Esophagus squamous epithelium (tissue), 5 donors: ENCODE results near the gene SERPINB7. TPM values are rescaled to one million over a fixed set of nuclear protein-coding genes. Genes with fewer than 3 reads are reported as not detected.

Experiments
- DNase-seq: peaks from one replicate; lab custom pipeline; 2025; lab: John Stamatoyannopoulos, UW
- H3K27ac ChIP-seq, 4 donors: fragments of 200-600 bp; sonication (generic); one replicate each; pipeline ENCODE4 v1.5.1; 2016 to 2019; ENCODE audit warnings: mild to moderate bottlenecking in 1 of 4
- H3K27me3 ChIP-seq, 4 donors: fragments of 200-600 bp; sonication (generic); 1 replicate in 3 of 4; 2 replicates in 1 of 4; pipeline versions ENCODE4 v1.5.1 to v1.6.0; 2017 to 2021; ENCODE audit warnings: antibody characterized with exemption in 1 of 4
- H3K36me3 ChIP-seq, 3 donors: fragments of 200-600 bp; sonication (generic); one replicate each; pipeline ENCODE4 v1.5.1; 2016 to 2019
- H3K4me1 ChIP-seq, 3 donors: fragments of 200-600 bp; sonication (generic); one replicate each; pipeline ENCODE4 v1.5.1; 2017 to 2019
- H3K4me3 ChIP-seq, 4 donors: fragments of 200-600 bp; sonication (generic); 1 replicate in 3 of 4; 2 replicates in 1 of 4; pipeline ENCODE4 v1.5.1; 2016 to 2019; ENCODE audit warnings: mild to moderate bottlenecking in 2 of 4, moderate library complexity in 1 of 4
- H3K9me3 ChIP-seq, 3 donors: fragments of 200-600 bp; sonication (generic); one replicate each; pipeline ENCODE4 v1.5.1; 2016 to 2019
- POLR2A ChIP-seq, 4 donors: fragments of 450-650 bp; IDR thresholded peaks; one replicate each; pipeline ENCODE4 v1.6.1; 2017; ENCODE audit warnings: antibody characterized with exemption in 4 of 4, mild to moderate bottlenecking in 4 of 4, moderate library complexity in 3 of 4
- WGBS, 2 donors: methylation state at CpG; one replicate each; pipeline ENCODE4 v1.1.5; 2018; 5-methylcytosine and 5-hydroxymethylcytosine counted together
- intact Hi-C: fragments of 100-400 bp; cut with DNase I; formaldehyde crosslinking; loops from one replicate; pipeline ENCODE4 v1.15.0; 2022
- total RNA-seq, 4 donors: library from RNA; depleted of rRNA; stranded (reverse); fragments of >200 nt; gene quantifications; one replicate each; pipeline ENCODE4 v1.1.0, GENCODE V29; 2016
- TF ChIP-seq, protein P1 (sequence below), 6 experiments: fragments of 450-650 bp in 4 of 6; fragments of 200-600 bp in 2 of 6; sonication (generic) in 2 of 6; IDR thresholded peaks; one replicate each; pipeline ENCODE4 v1.5.1; 2016 to 2019; ENCODE audit warnings: antibody characterized with exemption in 6 of 6, mild to moderate bottlenecking in 4 of 6, moderate library complexity in 4 of 6
- donor health status: DM: yes; HTN: yes; CAD: no.

Gene SERPINB7
- total RNA-seq, 4 donors from 2014 or later = 0.21 to 1.6 (median 1.1) TPM; not detected in 1

GRCh38 chr18:63763831-63764600, 11.2 kb upstream of the SERPINB7 start:
- 65 to 72% methylated on average over 3 of the region's 3 CpGs for WGBS, 2 donors
- H3K4me3 ChIP-seq = no peak overlapping the region
- no peak overlapping the region for H3K27ac ChIP-seq
- intact Hi-C loops = no loop called here
- no peak for DNase-seq
- H3K4me1 ChIP-seq = no peaks in the 10 kb centered on the region
- peaks cover 0 to 15% (median 14%) of the 10 kb centered on the region in 3 donors for H3K9me3 ChIP-seq
- no peaks in the 10 kb centered on the region for H3K36me3 ChIP-seq
- no peaks in the 10 kb centered on the region for H3K27me3 ChIP-seq
- TF ChIP-seq, protein P1, sequence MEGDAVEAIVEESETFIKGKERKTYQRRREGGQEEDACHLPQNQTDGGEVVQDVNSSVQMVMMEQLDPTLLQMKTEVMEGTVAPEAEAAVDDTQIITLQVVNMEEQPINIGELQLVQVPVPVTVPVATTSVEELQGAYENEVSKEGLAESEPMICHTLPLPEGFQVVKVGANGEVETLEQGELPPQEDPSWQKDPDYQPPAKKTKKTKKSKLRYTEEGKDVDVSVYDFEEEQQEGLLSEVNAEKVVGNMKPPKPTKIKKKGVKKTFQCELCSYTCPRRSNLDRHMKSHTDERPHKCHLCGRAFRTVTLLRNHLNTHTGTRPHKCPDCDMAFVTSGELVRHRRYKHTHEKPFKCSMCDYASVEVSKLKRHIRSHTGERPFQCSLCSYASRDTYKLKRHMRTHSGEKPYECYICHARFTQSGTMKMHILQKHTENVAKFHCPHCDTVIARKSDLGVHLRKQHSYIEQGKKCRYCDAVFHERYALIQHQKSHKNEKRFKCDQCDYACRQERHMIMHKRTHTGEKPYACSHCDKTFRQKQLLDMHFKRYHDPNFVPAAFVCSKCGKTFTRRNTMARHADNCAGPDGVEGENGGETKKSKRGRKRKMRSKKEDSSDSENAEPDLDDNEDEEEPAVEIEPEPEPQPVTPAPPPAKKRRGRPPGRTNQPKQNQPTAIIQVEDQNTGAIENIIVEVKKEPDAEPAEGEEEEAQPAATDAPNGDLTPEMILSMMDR (IDR thresholded peaks at IDR 0.05) = no peak
- TF ChIP-seq POLR2A (IDR thresholded peaks at IDR 0.05) = no peak

DNA sequence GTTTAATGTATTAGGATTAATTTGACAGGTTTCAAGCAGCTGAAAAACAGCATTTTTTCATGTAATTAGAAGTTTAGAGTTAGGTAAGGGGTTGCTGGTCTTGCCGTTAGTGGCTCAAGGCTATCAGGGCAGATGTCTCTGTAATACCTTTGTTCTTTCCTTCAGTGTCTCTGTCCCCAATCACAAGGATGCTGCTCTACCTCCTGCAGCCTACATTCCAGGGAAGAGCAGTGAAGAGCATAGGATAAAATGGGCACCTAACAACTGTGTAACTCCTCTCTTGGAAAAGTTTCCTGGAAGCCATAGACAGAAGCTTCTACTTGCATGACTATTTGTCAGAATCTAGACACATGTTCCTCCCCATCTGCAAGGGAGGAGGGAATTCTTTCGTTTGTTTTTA, 9.4 kb upstream of the SERPINB7 start:
- TF ChIP-seq POLR2A (IDR thresholded peaks at IDR 0.05) = no peak
- TF ChIP-seq, protein P1 (IDR thresholded peaks at IDR 0.05) = no peak
- intact Hi-C loops = no loop called here

DNA sequence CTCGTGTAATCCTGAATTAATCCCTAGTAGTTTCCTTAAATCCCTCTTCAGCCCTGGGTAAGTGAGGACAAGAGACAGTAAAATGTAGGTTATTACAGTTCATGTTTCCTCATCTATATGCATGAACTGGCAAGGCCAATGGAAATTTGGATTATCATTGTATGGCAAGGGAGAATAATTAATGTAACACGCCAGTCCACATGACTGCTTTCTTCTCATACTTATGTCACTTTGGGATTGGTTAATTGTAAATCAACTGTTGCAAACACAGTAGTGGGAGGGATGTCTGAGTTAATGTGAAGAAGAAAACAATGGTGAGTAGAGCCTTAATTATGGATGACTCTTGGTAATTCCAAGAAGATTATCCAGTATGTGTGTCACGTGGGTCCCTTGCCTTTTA, 1.7 kb upstream of the SERPINB7 start:
- Histone ChIP-seq H3K4me3 (no peak overlapping the region), H3K27ac (peak overlapping the region in 1 of 4 donors; percentile 32), H3K9me3 (no peaks in the 10 kb centered on the region), H3K4me1 (peaks cover 0 to 21% (median 0%) of the 10 kb centered on the region in 3 donors), H3K36me3 (no peaks in the 10 kb centered on the region), H3K27me3 (no peaks in the 10 kb centered on the region)
- intact Hi-C loops = no loop called here
- DNase-seq = no peak
- WGBS, 2 donors = 57 to 67% methylated on average over 3 of the region's 3 CpGs
- TF ChIP-seq, protein P1 (IDR thresholded peaks at IDR 0.05) = no peak
- TF ChIP-seq POLR2A (IDR thresholded peaks at IDR 0.05) = no peak

More for the DNA sequence above, 9.4 kb upstream of the SERPINB7 start:
- WGBS, 2 donors = 69 to 75% methylated on average over 2 of the region's 2 CpGs
- no peak for DNase-seq
- H3K9me3 ChIP-seq = peaks cover 0 to under 1% (median 0%) of the 10 kb centered on the region in 3 donors
- H3K4me1 ChIP-seq = no peaks in the 10 kb centered on the region
- H3K36me3 ChIP-seq = no peaks in the 10 kb centered on the region
- H3K27me3 ChIP-seq = no peaks in the 10 kb centered on the region
- no peak overlapping the region for H3K27ac ChIP-seq
- H3K4me3 ChIP-seq = no peak overlapping the region

- 14 to 44% methylated on average over 1 of the region's 1 CpG for WGBS, 2 donors
- H3K27ac ChIP-seq = peak overlapping the region in 2 of 4 donors; percentile 23 to 32
- H3K4me1 ChIP-seq = peaks cover 0 to 21% (median 0%) of the 10 kb centered on the region in 3 donors
- intact Hi-C loops = no loop called here
- no peak for DNase-seq
- H3K36me3 ChIP-seq = no peaks in the 10 kb centered on the region
- TF ChIP-seq, protein P1 (IDR thresholded peaks at IDR 0.05) = no peak
- TF ChIP-seq POLR2A (IDR thresholded peaks at IDR 0.05) = no peak
- H3K9me3 ChIP-seq = no peaks in the 10 kb centered on the region
- no peak overlapping the region for H3K4me3 ChIP-seq
- no peaks in the 10 kb centered on the region for H3K27me3 ChIP-seq
Measured at GRCh38 chr18:63774511-63774910, 707 bp upstream of the SERPINB7 start.

- TF ChIP-seq POLR2A (IDR thresholded peaks at IDR 0.05) = no peak
- TF ChIP-seq, protein P1 (IDR thresholded peaks at IDR 0.05) = no peak
- 38 to 54% methylated on average over 1 of the region's 1 CpG for WGBS, 2 donors
- H3K36me3 ChIP-seq = no peaks in the 10 kb centered on the region
- H3K27ac ChIP-seq = no peak overlapping the region
- H3K4me1 ChIP-seq = peaks cover 0 to 20% (median 4%) of the 10 kb centered on the region in 3 donors
- intact Hi-C loops = no loop called here
- no peak overlapping the region for H3K4me3 ChIP-seq
- H3K9me3 ChIP-seq = no peaks in the 10 kb centered on the region
- H3K27me3 ChIP-seq = no peaks in the 10 kb centered on the region
- no peak for DNase-seq
Measured at GRCh38 chr18:63779386-63779785, 4.2 kb downstream of the SERPINB7 start.
